Measurements from ENCODE around the gene HOXA6.

GRCh38 chr7:27132978-27133377 is 14.6 kb downstream of the HOXA6 start:
- no peak for TF ChIP-seq CTCF (IDR thresholded peaks at IDR 0.05)
- TF ChIP-seq POLR2A (IDR thresholded peaks at IDR 0.05) = no peak
